ENCODE data around the gene PCBD2.
"Not testable (repeated sequence)": the region's sequence is repeated elsewhere in the genome, so short reads cannot be mapped to it uniquely, and the experiment has no call there.

GRCh38 chr5:134881711-134882110, 23.2 kb upstream of the PCBD2 start:
- not testable (repeated sequence) for TF ChIP-seq ATF3 (IDR thresholded peaks at IDR 0.05; ENCODE audit: insufficient read depth, low read depth, low read length); RNF2 (IDR thresholded peaks at IDR 0.05; ENCODE audit: borderline replicate concordance, low read depth, low read length, missing control alignments, poor library complexity, severe bottlenecking); CTCF (IDR thresholded peaks at IDR 0.05; ENCODE audit: control extremely low read depth in 1 of 3, insufficient read depth in 1 of 3, low read depth in 1 of 3, low read length in 3 of 3); YY1 (IDR thresholded peaks at IDR 0.05; ENCODE audit: low read depth, low read length); HDAC6 (IDR thresholded peaks at IDR 0.05; ENCODE audit: low read depth, low read length); CEBPB (IDR thresholded peaks at IDR 0.05; ENCODE audit: low read depth, low read length); CBX5 (IDR thresholded peaks at IDR 0.05; ENCODE audit: low read depth, low read length); EZH2 (IDR thresholded peaks at IDR 0.05; ENCODE audit: low read depth, low read length, severe bottlenecking)
